ENCODE data around the gene API5.
A peak's percentile ranks its signal among the peaks of the same experiment; 100 is the strongest.

API5 gene

DNA sequence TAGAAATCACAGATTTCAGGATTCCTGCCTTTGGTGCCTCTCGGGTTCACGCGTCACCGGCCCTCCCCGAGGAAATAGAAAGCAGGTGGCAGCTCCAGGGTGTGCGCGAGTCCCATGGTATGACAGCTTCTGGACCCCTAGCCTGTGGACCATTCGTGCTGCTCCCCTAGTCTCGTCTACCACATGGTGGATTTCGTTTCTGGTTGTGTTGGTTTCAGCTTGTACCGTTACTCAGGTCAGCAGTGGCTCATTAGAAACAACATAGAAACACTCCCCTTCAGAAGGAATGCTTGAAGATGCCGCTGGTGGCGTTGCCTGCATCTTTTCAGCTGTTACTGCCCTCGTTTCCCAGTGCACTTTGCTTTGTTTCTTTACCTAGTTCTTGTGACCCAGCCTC, 47.6 kb downstream of the API5 start:
- DNase-seq (ENCODE audit: low read depth), result peak; percentile 12

DNA sequence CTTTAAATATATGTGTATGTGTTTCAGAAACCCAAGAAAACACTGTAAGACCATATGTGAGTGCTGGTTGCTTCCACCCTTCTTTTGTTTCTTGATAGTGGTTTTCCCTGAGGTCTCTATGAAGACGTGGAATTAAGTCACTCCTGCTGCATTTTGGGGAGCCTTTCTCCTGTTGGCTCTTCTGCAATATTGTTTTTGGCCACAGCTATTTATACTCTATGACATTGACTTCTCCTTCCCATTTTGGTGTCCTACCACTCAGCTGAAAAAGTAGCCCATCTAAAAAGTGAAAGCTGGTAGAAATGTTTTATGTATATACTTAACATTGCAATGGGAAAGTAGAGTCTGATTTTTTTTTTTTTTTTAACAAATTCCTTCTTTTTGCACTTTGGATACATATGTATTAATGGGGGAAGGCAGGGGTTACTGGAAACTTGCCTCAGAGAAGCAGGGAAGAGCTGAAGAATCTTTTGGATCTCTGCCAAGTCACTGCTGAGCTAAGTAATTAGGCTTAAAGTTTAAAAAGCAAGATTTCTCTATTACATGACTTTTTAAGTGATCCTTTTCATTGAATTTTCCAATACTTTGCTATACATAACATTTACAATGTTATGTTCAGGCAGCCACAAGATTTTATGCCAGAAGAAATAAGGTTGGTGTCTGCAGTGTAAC, 48.7 kb downstream of the API5 start:
- DNase-seq (ENCODE audit: low read depth), result no peak

DNA sequence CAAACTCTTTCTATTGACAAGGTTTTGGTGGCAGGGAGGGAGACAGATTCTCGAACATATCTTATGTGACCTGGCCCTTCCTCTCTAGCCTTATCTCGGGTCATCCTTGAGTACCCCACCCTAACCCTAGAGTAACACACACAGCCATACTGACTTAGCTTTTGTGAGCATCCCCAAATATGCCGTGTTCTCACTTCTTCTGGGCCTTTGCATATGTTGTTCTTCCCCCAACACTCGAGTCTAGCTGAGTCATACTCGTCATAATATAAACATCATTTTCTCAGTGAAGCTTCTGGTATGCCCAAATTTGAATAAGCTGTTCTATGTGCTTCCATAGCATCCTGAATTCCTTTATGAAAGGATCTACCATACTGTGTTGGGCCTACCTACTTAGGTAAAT, 54.9 kb downstream of the API5 start:
- DNase-seq (ENCODE audit: low read depth), result no peak

DNA sequence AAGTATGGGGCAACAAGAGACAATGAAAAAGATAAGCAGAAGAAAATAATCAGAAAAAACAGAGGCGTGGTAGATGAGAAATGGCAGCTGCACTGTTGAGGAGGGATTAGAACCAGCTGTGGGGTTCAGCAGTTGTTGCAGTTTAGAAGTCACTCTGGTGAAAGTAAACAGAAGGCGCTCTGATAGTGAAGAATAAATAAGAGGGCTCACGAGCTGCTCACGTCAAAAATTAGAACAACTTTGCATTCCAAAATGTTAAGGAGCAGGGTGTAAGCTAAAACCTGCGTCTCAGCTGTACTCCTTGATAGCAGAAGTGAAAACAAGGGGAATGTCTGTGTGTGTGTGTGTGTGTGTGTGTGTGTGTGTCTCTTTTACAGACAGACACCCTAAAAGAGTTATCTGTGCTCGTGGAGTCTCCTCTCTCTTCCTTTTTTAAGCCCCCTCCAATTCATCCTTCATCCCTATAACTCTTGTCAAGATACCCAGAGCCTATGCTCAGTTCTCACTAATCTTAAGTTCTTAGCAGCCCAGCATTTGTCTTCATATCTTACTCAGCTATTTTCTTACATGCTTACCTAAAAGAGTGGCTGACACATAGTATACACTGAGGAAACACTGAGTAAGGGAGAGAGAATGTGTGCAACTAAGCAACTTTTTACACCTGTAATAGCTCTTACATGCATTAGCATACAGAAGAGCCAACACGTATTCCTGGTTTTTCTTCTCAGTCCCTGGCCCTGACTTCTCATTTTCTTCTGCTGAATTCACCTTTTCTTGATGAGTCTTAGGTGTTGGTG, 55.8 kb downstream of the API5 start:
- no peak for DNase-seq (ENCODE audit: low read depth)

DNA sequence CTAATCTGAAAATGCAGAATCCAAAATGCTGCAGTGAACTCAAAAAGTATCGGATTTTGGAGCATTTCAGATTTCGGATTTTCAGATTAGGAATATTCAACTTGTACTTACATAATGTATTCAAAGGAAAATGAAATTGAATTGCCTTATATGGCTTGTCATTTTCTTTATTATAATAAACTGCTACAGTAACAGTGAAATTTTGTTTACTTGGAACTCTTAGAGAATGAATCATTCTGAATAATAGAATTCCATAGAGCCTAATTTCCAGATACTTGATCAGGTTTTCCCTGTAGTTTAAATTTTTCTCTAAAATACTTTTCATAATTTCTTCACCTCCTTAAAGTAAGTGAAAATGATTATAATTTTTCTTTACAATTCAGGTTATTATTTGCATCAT, 64.3 kb downstream of the API5 start:
- no peak for DNase-seq (ENCODE audit: low read depth)

DNA sequence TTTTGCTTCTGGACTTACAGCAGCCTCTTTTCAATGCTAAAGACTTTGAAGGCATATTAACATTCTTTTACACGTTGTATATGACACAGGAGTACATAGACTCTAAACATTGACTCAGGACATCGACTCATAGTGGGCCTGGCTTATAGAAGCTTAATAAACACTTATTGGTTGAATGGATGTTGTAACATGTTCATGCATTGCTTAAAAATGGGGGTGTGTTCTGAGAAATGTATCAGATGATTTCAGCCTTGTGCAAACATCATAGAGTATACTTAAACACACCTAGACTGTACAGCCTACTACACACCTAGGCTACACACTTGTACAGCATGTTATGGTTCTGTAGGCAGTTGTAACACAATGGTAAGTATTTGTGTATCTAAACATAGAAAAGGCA, 64.8 kb downstream of the API5 start:
- no peak for DNase-seq (ENCODE audit: low read depth)

DNA sequence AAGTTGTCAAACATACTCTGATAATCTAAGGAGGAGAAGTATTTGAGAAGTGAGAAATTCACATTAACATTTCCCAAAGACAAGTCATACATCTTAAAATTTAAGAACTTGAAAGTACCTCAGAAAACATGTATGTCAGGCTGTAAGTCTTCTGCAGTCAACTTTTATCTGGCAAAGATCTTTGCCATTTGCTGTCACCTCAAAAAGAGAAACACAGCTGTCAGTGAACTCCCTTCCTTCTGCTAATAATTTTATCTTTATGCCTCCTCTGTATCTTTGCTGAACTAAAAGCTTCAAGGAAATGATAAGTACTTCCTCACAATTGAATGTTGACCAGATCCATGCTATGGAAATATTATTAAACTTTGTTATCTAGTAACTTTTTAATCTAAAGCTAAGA, 65.6 kb downstream of the API5 start:
- DNase-seq (ENCODE audit: low read depth), result no peak

DNA sequence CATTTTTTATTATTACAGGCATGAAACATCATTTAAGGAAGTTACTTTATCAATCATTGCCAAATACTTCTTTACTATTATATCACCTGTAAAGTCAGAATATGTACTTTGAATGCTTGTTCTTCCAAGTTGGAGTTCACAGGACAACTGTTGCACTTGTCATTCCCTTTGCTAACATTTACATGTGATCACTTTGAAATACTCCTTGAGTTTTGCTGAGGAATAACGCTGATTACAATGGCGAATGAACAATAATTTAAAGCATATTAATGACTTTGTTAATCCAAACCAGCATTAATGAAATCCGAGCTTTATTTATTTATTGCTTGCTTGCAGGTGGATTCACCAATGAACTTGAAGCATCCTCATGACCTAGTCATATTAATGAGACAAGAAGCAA, 67.1 kb downstream of the API5 start:
- DNase-seq (ENCODE audit: low read depth), result no peak

DNA sequence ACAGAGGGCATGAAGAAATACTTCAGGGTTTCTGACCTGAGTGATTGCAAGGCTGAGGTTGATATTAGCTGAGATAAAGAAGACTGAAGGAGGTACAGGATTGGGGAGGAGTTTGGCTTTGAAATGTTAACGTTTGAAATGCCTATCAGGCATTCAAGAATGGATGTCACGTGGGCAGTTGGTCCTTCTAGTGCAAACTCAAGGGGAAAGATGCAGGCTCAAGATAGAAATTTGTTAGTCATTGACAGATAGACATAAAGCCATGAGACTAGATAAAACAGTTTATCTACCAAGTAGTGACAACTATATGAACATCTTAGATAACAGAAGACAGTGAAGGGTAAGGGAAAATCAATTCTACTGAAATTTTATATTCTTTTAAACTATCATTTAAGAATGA, 70.0 kb downstream of the API5 start:
- DNase-seq (ENCODE audit: low read depth), result no peak

DNA sequence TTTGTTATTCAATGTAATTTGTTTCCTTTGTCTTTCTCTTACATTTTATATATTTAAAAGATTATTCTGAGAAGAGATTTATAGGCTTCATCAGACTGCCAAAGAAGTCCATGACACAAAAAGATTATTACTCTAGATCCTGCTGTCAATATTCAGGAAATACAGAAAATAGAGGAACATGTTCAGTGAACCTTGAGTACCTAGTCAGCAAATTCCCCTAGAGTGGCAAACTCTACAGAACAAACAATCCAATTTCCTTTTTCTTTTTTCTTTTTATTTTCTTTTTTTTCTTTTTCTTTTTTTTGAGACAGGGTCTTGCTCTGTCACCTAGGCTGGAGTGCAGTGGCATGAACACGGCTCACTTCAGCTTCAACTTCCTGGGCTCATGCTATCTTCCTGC, 70.8 kb downstream of the API5 start:
- DNase-seq (ENCODE audit: low read depth), result no peak

DNA sequence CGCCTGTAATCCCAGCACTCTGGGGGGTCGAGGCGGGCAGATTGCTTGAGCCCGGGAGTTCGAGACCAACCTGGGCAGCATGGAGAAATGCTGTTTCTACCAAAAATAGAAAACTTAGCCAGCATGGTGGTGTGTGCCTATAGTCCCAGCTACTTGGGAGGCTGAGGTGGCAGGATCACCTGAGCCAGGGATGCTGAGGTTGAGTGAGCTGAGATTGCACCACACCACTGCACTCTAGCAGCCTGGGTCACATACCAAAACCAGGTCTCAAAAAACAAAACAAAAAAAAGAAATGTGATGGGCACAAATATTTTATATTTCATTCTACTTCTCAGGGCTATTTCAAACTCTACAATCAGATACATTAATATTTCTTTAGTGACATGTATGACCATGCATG, 72.6 kb downstream of the API5 start:
- no peak for DNase-seq (ENCODE audit: low read depth)

DNA sequence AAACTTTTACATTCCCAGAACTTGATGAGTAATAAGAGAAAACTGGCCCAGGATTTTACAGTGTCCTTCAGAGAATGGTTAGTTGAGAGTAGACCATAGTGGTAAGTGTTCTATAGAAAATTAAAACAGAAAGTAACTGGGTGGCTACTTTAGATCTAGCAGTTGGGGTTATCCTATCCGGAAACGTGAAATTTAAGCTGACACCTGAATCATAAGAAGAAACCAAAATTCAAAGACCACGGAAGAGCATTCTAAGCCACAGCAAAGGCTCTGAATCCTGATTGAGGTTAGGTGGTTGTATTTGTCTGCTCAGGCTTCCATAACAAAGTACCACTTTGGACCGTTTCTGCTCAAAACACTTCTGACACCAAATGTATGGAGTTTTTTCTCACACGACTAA, 80.9 kb downstream of the API5 start:
- DNase-seq (ENCODE audit: low read depth), result no peak

DNA sequence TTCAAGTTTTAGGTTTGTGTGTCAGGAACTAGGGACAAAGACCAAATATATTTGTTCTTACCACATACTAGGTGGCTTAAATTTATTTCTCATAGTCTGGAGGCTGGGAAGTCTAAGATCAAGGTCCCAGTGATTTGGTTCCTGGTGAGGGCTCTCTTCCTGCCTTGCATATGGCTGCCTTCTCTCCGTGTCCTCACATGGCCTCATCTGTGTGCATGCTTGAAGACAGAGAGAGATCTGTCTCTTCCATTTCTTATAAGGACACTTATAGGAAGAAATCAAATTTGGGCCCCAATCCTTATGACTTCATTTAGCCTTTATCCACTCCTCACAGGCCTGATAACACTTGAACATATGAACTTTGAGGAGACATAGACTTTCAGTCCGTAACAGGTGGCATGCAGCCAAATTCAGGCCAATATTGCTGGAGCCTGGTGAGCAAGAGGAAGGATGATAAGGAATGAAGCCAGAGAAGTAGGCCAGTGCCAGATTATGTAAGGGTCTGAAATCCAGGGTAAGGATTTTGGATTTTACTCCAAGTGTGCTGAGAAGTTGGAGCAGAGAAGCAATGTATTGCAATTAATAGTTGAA, 82.1 kb downstream of the API5 start:
- DNase-seq (ENCODE audit: low read depth), result no peak

Measured in activated gamma-delta T cell treated with anti-CD3 and anti-CD28 coated beads, Interleukin-2, amount 50 U/mL, for 16 hours (primary cell).